Measurements from ENCODE around the gene PLEKHH1. TPM values are rescaled to one million over a fixed set of nuclear protein-coding genes. Genes with fewer than 3 reads are reported as not detected.
"Not testable (repeated sequence)": the region's sequence is repeated elsewhere in the genome, so short reads cannot be mapped to it uniquely, and the experiment has no call there.

The PLEKHH1 gene
- total and polyA plus RNA-seq, 3 donors from 2014 or later: 21.4 to 61.3 (median 49.1) TPM

DNA sequence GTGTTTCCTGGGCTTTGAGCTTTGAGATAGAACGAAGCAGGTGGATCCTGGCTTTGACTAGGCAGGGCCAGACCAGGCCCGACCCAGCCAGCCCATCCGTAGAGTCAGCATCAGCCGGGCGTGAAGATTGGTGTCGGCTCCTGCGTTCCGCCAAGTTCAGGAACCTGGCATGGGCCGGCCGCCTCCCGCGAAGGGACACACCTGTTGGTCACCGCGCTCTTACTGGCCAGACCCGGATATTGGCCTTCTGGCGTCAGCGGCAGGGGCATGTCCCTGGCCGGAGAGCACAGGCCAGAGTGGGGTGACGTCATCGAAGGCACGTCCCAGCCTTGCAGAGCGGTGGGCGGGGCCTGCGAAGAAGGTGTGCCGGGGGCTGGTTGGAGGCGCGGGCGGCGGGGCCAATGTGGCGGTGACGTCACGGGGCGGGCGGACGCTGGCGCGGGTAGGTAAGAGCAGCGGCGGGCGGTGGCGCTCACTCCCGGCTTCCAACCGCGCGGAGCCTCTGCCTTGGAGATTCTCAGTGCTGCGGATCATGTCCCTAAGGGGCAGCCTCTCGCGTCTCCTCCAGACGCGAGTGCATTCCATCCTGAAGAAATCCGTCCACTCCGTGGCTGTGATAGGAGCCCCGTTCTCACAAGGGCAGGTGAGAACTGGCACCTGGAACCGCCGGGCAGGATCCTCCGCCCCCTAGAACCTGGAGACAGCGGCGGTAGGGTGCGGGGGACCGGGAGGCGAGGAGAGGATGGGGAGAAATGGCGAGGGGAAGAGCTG lies 86.5 kb downstream of the PLEKHH1 start, which contains the start of gene ARG2:
TSS of gene ARG2 (plus strand) at position 475 of the 771 bp plus-strand sequence. CDS start at position 533, 58 bp downstream.
- no peaks in the 10 kb centered on the region for H3K36me3 ChIP-seq (ENCODE audit: low read depth, missing control alignments)
- H3K4me3 ChIP-seq: peak within 1 kb of the TSS; percentile 51 to 76
- intact Hi-C loops (cut with DNase I; ENCODE audit: low total_unique reads): no loop called here
- DNase-seq: peak; percentile 99
- WGBS, 2 donors: 1% methylated on average over 30 to 62 of the region's 62 CpGs
- TF ChIP-seq, protein P1, sequence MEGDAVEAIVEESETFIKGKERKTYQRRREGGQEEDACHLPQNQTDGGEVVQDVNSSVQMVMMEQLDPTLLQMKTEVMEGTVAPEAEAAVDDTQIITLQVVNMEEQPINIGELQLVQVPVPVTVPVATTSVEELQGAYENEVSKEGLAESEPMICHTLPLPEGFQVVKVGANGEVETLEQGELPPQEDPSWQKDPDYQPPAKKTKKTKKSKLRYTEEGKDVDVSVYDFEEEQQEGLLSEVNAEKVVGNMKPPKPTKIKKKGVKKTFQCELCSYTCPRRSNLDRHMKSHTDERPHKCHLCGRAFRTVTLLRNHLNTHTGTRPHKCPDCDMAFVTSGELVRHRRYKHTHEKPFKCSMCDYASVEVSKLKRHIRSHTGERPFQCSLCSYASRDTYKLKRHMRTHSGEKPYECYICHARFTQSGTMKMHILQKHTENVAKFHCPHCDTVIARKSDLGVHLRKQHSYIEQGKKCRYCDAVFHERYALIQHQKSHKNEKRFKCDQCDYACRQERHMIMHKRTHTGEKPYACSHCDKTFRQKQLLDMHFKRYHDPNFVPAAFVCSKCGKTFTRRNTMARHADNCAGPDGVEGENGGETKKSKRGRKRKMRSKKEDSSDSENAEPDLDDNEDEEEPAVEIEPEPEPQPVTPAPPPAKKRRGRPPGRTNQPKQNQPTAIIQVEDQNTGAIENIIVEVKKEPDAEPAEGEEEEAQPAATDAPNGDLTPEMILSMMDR (IDR thresholded peaks at IDR 0.05): no peak
- TF ChIP-seq POLR2A (IDR thresholded peaks at IDR 0.05): peak; percentile 18
- peak within 1 kb of the TSS; percentile 32 to 66 for H3K27ac ChIP-seq
- peaks cover 8% of the 10 kb centered on the region for H3K4me1 ChIP-seq
- H3K27me3 ChIP-seq: no peaks in the 10 kb centered on the region
- H3K9me3 ChIP-seq: no peaks in the 10 kb centered on the region

DNA sequence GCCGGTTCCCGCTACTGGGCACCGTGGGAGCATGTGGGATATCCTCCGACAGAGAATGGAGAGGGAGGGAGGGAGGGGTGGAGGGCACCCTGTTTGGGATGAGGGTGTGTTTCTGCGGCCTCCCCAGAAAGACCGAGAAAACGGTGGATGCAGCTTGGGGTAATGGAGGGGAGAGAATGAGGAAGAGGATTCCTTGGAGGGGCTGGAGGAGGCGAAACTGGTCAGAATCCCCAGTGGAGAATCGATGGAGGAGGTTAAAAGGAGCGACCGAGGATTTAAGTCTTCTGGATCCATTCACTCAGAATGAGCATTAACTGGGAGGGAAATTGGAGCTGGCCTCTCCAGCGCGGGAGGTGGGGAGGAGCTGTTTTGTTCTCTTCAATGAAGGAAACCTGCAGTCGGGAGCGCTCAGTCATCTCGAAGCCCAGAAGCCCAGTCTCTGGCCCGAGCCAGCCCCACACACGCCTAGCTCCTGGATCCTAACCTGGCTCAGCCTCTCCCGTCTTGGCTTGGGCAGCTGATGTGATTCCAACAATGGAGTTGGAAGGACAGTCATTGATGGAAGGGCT lies 87.2 kb downstream of the PLEKHH1 start:
- no peaks in the 10 kb centered on the region for H3K27me3 ChIP-seq
- H3K36me3 ChIP-seq (ENCODE audit: low read depth, missing control alignments): no peaks in the 10 kb centered on the region
- H3K9me3 ChIP-seq: no peaks in the 10 kb centered on the region
- peak; percentile 40 for DNase-seq
- intact Hi-C loops (cut with DNase I; ENCODE audit: low total_unique reads): no loop called here
- TF ChIP-seq, protein P1 (IDR thresholded peaks at IDR 0.05): no peak
- no peak for TF ChIP-seq POLR2A (IDR thresholded peaks at IDR 0.05)
- peaks cover 8% of the 10 kb centered on the region for H3K4me1 ChIP-seq
- H3K27ac ChIP-seq: peak overlapping the region; percentile 31 to 66
- H3K4me3 ChIP-seq: peak overlapping the region; percentile 51 to 76
- 3 to 6% methylated on average over 19 of the region's 19 CpGs for WGBS, 2 donors

DNA sequence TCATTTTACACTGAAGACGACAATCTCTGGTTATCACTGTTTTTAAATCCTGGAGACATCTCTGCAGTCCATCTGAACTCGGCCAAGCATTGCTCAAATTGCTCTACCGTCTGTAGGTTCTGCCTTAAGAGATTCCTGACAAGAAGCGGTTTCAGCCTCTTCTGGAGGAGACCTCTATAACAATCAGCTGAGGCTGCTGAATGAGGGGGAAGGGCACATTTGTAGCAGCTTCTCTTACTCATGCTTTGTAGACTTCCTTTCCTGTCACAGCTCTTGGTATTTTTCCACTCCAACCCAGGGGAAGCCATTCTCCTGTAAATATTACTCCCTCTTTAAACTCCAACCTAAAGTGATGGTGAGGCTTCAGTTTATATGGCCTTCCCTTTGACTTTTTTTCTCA lies 89.6 kb downstream of the PLEKHH1 start:
- Histone ChIP-seq H3K27ac (no peak overlapping the region), H3K27me3 (no peaks in the 10 kb centered on the region), H3K9me3 (no peaks in the 10 kb centered on the region), H3K36me3 (ENCODE audit: low read depth, missing control alignments) (no peaks in the 10 kb centered on the region), H3K4me3 (no peak overlapping the region), H3K4me1 (peaks cover 8% of the 10 kb centered on the region)
- DNase-seq: peak; percentile 33
- TF ChIP-seq, protein P1 (IDR thresholded peaks at IDR 0.05): no peak
- TF ChIP-seq POLR2A (IDR thresholded peaks at IDR 0.05): no peak
- 47 to 55% methylated on average over 4 of the region's 4 CpGs for WGBS, 2 donors
- intact Hi-C loops (cut with DNase I; ENCODE audit: low total_unique reads): no loop called here

DNA sequence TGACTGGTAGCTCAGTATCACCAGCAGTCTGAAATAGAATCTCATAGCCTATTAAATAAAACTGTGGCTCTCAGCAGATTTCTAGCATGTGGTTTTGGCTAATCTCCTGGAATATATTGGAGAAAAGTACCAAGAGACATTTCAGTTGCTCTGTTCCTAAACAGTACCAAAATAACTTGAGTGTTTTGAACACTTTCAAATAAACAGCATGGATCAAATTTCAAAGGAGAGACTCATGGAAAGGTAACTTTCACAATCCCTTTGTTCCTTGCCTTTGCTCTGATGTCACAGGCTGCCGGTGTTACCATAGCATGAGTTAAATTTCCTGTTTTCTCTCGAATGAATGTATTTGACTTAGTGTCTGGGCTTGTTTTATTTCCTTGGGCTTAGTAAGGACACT lies 90.0 kb downstream of the PLEKHH1 start:
- DNase-seq: no peak
- peaks cover 8% of the 10 kb centered on the region for H3K4me1 ChIP-seq
- H3K9me3 ChIP-seq: no peaks in the 10 kb centered on the region
- H3K36me3 ChIP-seq (ENCODE audit: low read depth, missing control alignments): no peaks in the 10 kb centered on the region
- WGBS, 2 donors: 44 to 49% methylated on average over 2 of the region's 2 CpGs
- H3K4me3 ChIP-seq: no peak overlapping the region
- H3K27me3 ChIP-seq: no peaks in the 10 kb centered on the region
- intact Hi-C loops (cut with DNase I; ENCODE audit: low total_unique reads): no loop called here
- TF ChIP-seq, protein P1 (IDR thresholded peaks at IDR 0.05): no peak
- no peak for TF ChIP-seq POLR2A (IDR thresholded peaks at IDR 0.05)
- no peak overlapping the region for H3K27ac ChIP-seq

DNA sequence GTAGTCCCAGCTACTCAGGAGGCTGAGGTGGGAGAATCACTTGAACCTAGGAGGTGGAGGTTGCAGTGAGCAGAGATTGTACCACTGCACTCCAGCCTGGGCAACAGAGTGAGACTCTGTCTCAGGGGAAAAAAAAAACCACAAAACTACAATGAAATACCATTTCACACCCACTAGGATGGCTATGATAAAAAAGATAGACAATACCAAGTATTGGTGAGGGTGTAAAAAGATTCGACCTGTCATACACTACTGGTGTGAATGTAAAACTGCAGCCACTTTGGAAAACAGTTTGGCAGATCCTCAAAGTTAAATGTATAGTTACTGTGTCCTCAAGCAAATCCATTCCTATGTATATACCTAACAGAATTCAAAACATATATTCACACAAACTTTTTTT lies 93.0 kb downstream of the PLEKHH1 start:
- intact Hi-C loops (cut with DNase I; ENCODE audit: low total_unique reads); H3K4me3 ChIP-seq; DNase-seq; H3K9me3 ChIP-seq; H3K36me3 ChIP-seq (ENCODE audit: low read depth, missing control alignments); H3K27ac ChIP-seq; H3K4me1 ChIP-seq; H3K27me3 ChIP-seq: not testable (repeated sequence)
- WGBS, 2 donors: 80 to 88% methylated on average over 1 of the region's 1 CpG

All from testis (tissue), 3 donors.